ENCODE results near the gene STAB1. TPM values are rescaled to one million over a fixed set of nuclear protein-coding genes. Genes with fewer than 3 reads are reported as not detected.

The STAB1 gene
- total RNA-seq, 4 donors from 2014 or later = 5.3 to 21.1 (median 14.3) TPM

DNA sequence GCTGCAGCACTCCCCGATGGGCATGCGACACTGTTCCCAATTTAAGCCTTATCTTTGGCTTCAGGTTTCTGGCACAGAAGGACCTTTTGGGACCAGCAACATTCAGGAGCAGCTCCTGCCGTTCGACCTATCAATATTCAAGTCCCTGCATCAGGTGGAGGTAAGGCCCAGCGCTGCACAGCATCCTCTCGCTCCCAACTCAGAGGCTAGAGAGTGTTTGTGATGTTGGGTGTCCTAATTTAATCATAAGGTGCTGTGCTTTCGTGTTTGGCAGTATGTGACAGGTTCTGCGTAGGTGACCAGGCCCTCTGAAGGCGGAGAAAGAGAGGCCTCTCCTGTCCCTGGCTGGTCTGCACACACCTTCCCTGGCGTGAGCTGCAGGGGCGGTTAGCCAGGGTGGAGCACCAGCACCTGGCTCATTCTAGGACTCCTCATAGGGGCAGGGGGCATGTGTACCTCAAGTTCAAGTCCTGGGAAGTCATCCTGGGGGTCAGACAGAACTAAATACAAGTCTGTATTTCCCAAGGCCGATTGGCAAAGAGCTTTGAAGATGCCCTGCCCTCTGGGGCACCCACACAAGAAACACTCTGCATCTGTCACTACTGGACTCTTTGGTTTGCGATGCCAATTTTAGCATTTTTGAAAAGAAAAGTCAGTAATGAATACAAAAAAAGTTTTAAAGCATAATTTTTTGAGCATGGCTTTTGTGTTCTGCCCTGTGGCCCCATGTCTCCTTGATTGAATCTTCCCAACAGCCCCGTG lies 22.7 kb upstream of the STAB1 start:
- H3K36me3 ChIP-seq = peaks cover 65% of the 10 kb centered on the region
- no peaks in the 10 kb centered on the region for H3K9me3 ChIP-seq
- H3K4me3 ChIP-seq = no peak overlapping the region
- H3K27me3 ChIP-seq = no peaks in the 10 kb centered on the region
- no peak for TF ChIP-seq EP300 (IDR thresholded peaks at IDR 0.05)
- no peak for TF ChIP-seq POLR2A (IDR thresholded peaks at IDR 0.05)
- no peak for TF ChIP-seq POLR2AphosphoS5 (IDR thresholded peaks at IDR 0.05)
- TF ChIP-seq, protein P1, sequence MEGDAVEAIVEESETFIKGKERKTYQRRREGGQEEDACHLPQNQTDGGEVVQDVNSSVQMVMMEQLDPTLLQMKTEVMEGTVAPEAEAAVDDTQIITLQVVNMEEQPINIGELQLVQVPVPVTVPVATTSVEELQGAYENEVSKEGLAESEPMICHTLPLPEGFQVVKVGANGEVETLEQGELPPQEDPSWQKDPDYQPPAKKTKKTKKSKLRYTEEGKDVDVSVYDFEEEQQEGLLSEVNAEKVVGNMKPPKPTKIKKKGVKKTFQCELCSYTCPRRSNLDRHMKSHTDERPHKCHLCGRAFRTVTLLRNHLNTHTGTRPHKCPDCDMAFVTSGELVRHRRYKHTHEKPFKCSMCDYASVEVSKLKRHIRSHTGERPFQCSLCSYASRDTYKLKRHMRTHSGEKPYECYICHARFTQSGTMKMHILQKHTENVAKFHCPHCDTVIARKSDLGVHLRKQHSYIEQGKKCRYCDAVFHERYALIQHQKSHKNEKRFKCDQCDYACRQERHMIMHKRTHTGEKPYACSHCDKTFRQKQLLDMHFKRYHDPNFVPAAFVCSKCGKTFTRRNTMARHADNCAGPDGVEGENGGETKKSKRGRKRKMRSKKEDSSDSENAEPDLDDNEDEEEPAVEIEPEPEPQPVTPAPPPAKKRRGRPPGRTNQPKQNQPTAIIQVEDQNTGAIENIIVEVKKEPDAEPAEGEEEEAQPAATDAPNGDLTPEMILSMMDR (IDR thresholded peaks at IDR 0.05) = no peak
- H3K27ac ChIP-seq = no peak overlapping the region
- DNase-seq (ENCODE audit: low spot score in 2 of 2) = no peak
- peaks cover 24% of the 10 kb centered on the region for H3K4me1 ChIP-seq
- 73% methylated on average over 13 of the region's 14 CpGs for WGBS

DNA sequence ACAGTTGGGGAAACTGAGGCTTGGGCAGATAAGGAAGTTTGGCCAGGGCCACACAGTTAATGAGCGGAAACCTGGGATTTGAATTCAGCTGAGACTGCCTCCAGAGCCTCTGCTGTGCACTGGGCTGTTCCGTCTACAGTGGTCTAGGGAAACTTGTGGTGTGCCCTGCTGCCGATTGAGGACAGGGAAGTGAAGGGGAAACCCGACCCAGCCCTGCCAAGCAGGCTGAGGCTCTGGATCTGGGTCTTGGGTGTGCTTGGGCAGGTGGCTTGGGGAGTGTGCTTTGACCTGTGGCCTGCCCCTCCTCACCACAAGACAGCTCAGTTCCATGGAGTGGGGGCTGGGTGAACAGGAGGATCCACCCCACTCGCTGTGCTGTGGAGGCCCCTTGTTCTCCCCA lies 22.1 kb upstream of the STAB1 start:
- Histone ChIP-seq H3K9me3 (no peaks in the 10 kb centered on the region), H3K36me3 (peaks cover 72% of the 10 kb centered on the region), H3K4me1 (peaks cover 22% of the 10 kb centered on the region), H3K4me3 (no peak overlapping the region), H3K27ac (no peak overlapping the region), H3K27me3 (no peaks in the 10 kb centered on the region)
- no peak for DNase-seq (ENCODE audit: low spot score in 2 of 2)
- 80% methylated on average over 4 of the region's 5 CpGs for WGBS
- no peak for TF ChIP-seq POLR2A (IDR thresholded peaks at IDR 0.05)

DNA sequence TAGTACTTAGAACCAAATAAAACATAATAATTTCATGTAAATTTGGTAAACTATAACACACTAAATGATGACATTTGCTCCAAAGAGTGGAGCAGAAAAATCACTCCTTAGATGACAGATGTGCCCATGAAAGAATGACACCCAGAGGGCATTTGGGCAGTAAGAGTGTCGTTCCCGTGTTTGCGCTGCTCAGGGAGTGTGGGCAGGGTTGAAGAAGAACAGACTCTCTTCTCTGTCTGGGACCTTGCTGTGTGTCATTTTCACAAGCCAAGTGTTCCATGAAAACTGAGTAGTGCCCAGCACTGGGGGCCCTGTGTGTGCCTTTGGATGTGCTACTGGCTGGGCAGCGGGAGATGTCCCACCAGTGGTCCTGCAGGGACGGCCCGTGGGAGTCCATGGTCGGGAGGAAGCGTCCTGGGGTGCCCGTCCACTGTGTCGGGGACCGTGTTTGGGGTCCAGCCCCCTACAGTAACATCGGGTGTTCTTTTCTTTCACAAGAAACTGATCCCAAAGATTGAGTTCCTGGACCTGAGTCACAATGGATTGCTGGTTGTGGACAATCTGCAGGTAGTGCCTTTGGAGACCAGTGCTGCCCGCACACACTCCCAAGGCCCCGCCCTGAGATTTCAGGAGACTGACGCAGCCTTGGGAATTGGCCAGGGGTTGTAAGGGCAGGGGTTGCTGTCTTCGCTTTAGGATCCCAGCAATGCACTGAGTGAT lies 17.9 kb upstream of the STAB1 start:
- Histone ChIP-seq H3K36me3 (peaks cover 98% of the 10 kb centered on the region), H3K9me3 (no peaks in the 10 kb centered on the region), H3K4me1 (peaks cover 3% of the 10 kb centered on the region), H3K4me3 (no peak overlapping the region), H3K27ac (no peak overlapping the region), H3K27me3 (no peaks in the 10 kb centered on the region)
- WGBS = 95% methylated on average over 11 of the region's 16 CpGs
- no peak for DNase-seq (ENCODE audit: low spot score in 2 of 2)
- TF ChIP-seq POLR2A (IDR thresholded peaks at IDR 0.05) (no peak), POLR2AphosphoS5 (IDR thresholded peaks at IDR 0.05) (no peak), EP300 (IDR thresholded peaks at IDR 0.05) (no peak)
- TF ChIP-seq, protein P1 (IDR thresholded peaks at IDR 0.05) = no peak

DNA sequence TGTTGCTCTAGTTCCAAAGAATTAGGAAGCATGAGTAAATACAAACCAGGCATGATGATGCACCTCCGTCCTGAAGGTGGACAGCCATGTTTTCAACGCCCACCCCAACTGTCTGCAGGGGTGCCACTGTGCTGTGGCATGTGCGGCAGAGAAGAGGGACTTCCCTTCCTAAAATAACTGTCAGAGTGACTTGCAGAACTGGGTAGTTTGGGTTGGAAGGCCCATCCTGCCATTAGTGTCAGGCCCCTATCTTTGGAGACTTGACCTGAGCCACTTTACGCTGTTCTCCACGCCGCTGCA lies 17.4 kb upstream of the STAB1 start:
- no peak overlapping the region for H3K4me3 ChIP-seq
- whole genome bisulfite sequencing = 94% methylated on average over 6 of the region's 6 CpGs
- H3K36me3 ChIP-seq = peaks cover 98% of the 10 kb centered on the region
- no peaks in the 10 kb centered on the region for H3K9me3 ChIP-seq
- TF ChIP-seq POLR2A (IDR thresholded peaks at IDR 0.05) (no peak), POLR2AphosphoS5 (IDR thresholded peaks at IDR 0.05) (no peak), EP300 (IDR thresholded peaks at IDR 0.05) (no peak)
- TF ChIP-seq, protein P1 (IDR thresholded peaks at IDR 0.05) = no peak
- H3K4me1 ChIP-seq = peaks cover 4% of the 10 kb centered on the region
- no peak overlapping the region for H3K27ac ChIP-seq
- no peaks in the 10 kb centered on the region for H3K27me3 ChIP-seq
- no peak for DNase-seq (ENCODE audit: low spot score in 2 of 2)

DNA sequence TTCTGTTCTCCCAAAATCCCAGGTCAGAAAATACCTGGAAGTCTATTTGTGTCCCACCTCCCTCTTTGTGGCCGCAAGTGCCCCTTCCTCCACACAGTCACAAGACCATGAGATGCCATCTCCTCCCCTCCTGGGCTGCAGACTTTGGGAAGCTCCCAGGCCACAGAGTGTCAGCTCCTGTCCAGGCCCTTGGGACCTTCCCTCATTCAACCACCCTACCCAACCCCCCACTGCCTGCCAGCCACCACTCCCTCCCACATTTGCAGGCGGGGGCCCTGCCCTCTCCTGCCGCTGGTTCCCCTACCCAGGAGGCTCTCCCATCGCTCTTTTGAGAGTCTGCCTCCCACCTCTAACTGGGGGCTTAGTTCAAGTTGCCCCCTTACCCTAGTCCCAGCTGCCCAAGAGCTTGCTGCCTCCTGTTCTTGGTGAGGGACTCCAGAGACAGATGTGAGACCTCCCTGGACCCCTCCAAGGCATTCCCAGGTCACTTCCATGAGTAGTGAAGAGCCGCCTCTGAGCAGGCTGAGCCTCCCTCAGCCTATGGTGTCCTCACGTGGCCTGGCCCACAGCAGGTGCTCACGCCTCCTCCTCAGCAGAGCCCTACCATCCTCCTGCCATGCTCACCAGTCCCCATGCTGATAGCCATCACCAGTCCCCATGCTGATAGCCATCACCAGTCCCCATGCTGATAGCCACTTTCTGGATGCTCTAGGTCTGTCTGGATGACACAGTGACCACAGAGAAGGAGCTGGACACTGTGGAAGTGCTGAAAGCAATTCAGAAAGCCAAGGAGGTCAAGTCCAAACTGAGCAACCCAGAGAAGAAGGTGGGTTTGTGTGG lies 15.9 kb upstream of the STAB1 start:
- Histone ChIP-seq H3K27ac (no peak overlapping the region), H3K4me3 (no peak overlapping the region), H3K27me3 (no peaks in the 10 kb centered on the region), H3K36me3 (peaks cover 85% of the 10 kb centered on the region), H3K9me3 (no peaks in the 10 kb centered on the region), H3K4me1 (peaks cover 19% of the 10 kb centered on the region)
- no peak for TF ChIP-seq EP300 (IDR thresholded peaks at IDR 0.05)
- TF ChIP-seq POLR2A (IDR thresholded peaks at IDR 0.05) = no peak
- TF ChIP-seq, protein P1 (IDR thresholded peaks at IDR 0.05) = no peak
- TF ChIP-seq POLR2AphosphoS5 (IDR thresholded peaks at IDR 0.05) = no peak
- 94% methylated on average over 7 of the region's 7 CpGs for WGBS
- DNase-seq (ENCODE audit: low spot score in 2 of 2) = no peak
